Ascending aorta (tissue), 2 donors: ENCODE measurements around the gene MBNL2. TPM values are rescaled to one million over a fixed set of nuclear protein-coding genes. Genes with fewer than 3 reads are reported as not detected.

ENCODE experiments used
- DNase-seq, 2 donors: peaks; one replicate each; pipeline ENCODE4 v3.0.0-alpha.2; 2019; ENCODE audit warnings: low spot score in 2 of 2
- H3K27ac ChIP-seq, 2 donors: fragments of 200-600 bp; sonication (generic); one replicate each; pipeline ENCODE4 v1.5.1; 2016 to 2017; ENCODE audit warnings: mild to moderate bottlenecking in 1 of 2
- H3K27me3 ChIP-seq: fragments of 200-600 bp; sonication (generic); one replicate; pipeline ENCODE4 v1.5.1; 2017
- H3K36me3 ChIP-seq, 2 donors: fragments of 200-600 bp; sonication (generic); one replicate each; pipeline ENCODE4 v1.5.1; 2016
- H3K4me1 ChIP-seq, 2 donors: fragments of 200-600 bp; sonication (generic); one replicate each; pipeline ENCODE4 v1.5.1; 2016 to 2017; ENCODE audit warnings: mild to moderate bottlenecking in 1 of 2
- H3K4me3 ChIP-seq, 2 donors: fragments of 200-600 bp; sonication (generic); one replicate each; pipeline ENCODE4 v1.5.1; 2016 to 2017; ENCODE audit warnings: mild to moderate bottlenecking in 1 of 2
- H3K9me3 ChIP-seq, 2 donors: fragments of 200-600 bp; sonication (generic); one replicate each; pipeline ENCODE4 v1.5.1; 2016
- CTCF ChIP-seq, 3 experiments: fragments of 200-600 bp in 2 of 3; fragments of 450-650 bp in 1 of 3; sonication (generic) in 2 of 3; IDR thresholded peaks; one replicate each; pipeline ENCODE4 v1.5.1; 2016 to 2019; ENCODE audit warnings: antibody characterized with exemption in 3 of 3, mild to moderate bottlenecking in 1 of 3, moderate library complexity in 1 of 3
- intact Hi-C: fragments of 100-400 bp; cut with DNase I; formaldehyde crosslinking; loops from one replicate; pipeline ENCODE4 v1.15.1; 2023
- total RNA-seq: library from RNA; depleted of rRNA; stranded (reverse); fragments of >200 nt; gene quantifications from one replicate; pipeline ENCODE4 v1.1.0, GENCODE V29; 2016

Gene MBNL2
- total RNA-seq, 1 donor from 2014 or later: 38.7 TPM

GRCh38 chr13:97325738-97326137, 103.6 kb downstream of the MBNL2 start:
- no peak for DNase-seq
- no peak overlapping the region for H3K27ac ChIP-seq

GRCh38 chr13:97327086-97327485, 105.0 kb downstream of the MBNL2 start:
- no peaks in the 10 kb centered on the region for H3K9me3 ChIP-seq
- H3K36me3 ChIP-seq: no peaks in the 10 kb centered on the region
- H3K27me3 ChIP-seq: no peaks in the 10 kb centered on the region
- H3K4me3 ChIP-seq: no peak overlapping the region
- no peak for DNase-seq
- intact Hi-C loops: no loop called here
- no peak overlapping the region for H3K27ac ChIP-seq
- no peak for TF ChIP-seq CTCF (IDR thresholded peaks at IDR 0.05)
- peaks cover 5 to 22% of the 10 kb centered on the region in 2 donors for H3K4me1 ChIP-seq

More at GRCh38 chr13:97325738-97326137, 103.6 kb downstream of the MBNL2 start:
- no peak for TF ChIP-seq CTCF (IDR thresholded peaks at IDR 0.05)
- no peaks in the 10 kb centered on the region for H3K36me3 ChIP-seq
- no peaks in the 10 kb centered on the region for H3K27me3 ChIP-seq
- H3K4me3 ChIP-seq: no peak overlapping the region
- peaks cover 5 to 24% of the 10 kb centered on the region in 2 donors for H3K4me1 ChIP-seq
- H3K9me3 ChIP-seq: no peaks in the 10 kb centered on the region
- intact Hi-C loops: no loop called here

GRCh38 chr13:97327506-97328221, 105.5 kb downstream of the MBNL2 start:
- no peak overlapping the region for H3K4me3 ChIP-seq
- intact Hi-C loops: no loop called here
- no peaks in the 10 kb centered on the region for H3K27me3 ChIP-seq
- no peaks in the 10 kb centered on the region for H3K9me3 ChIP-seq
- no peak for TF ChIP-seq CTCF (IDR thresholded peaks at IDR 0.05)
- peak overlapping the region; percentile 45 to 55 for H3K27ac ChIP-seq
- peaks cover 5 to 22% of the 10 kb centered on the region in 2 donors for H3K4me1 ChIP-seq
- no peak for DNase-seq
- no peaks in the 10 kb centered on the region for H3K36me3 ChIP-seq

- intact Hi-C loops: no loop called here
- H3K27ac ChIP-seq: peak overlapping the region; percentile 45 to 55
- no peak for DNase-seq
- no peaks in the 10 kb centered on the region for H3K27me3 ChIP-seq
- no peaks in the 10 kb centered on the region for H3K9me3 ChIP-seq
- no peak for TF ChIP-seq CTCF (IDR thresholded peaks at IDR 0.05)
- H3K36me3 ChIP-seq: no peaks in the 10 kb centered on the region
- H3K4me1 ChIP-seq: peaks cover 5 to 22% of the 10 kb centered on the region in 2 donors
- H3K4me3 ChIP-seq: no peak overlapping the region
Measured at GRCh38 chr13:97328222-97328790, 106.2 kb downstream of the MBNL2 start.

- H3K27ac ChIP-seq: no peak overlapping the region
- peaks cover 5 to 27% of the 10 kb centered on the region in 2 donors for H3K4me1 ChIP-seq
- H3K9me3 ChIP-seq: no peaks in the 10 kb centered on the region
- H3K4me3 ChIP-seq: no peak overlapping the region
- TF ChIP-seq CTCF (IDR thresholded peaks at IDR 0.05): no peak
- intact Hi-C loops: no loop called here
- no peak for DNase-seq
- no peaks in the 10 kb centered on the region for H3K27me3 ChIP-seq
- no peaks in the 10 kb centered on the region for H3K36me3 ChIP-seq
Measured at GRCh38 chr13:97329331-97329730, 107.2 kb downstream of the MBNL2 start.
